ENCODE data around the gene EML6. TPM values are rescaled to one million over a fixed set of nuclear protein-coding genes. Genes with fewer than 3 reads are reported as not detected.

The EML6 gene
- total RNA-seq, 1 donor from 2014 or later: 2.4 TPM

DNA sequence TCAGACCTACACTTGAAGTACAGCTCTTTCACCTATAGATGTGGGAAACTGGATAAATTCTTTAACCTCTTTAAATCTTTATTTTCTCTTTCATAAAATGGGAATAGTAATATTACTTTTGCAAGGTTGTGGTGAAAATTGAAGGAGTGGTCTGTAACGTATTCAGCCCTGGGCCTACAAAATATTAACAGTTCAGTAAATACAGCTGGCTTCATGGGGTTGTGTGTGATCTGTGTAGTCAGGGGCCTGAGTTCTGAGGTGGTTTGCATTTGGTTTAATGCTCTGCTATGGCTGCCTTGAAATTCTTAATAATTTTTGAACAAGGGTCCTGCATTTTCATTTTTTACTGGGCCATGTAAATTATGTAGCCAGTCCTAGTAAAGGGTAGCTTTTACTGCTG lies 16.8 kb upstream of the EML6 start:
- no peak for DNase-seq (ENCODE audit: low spot score)

DNA sequence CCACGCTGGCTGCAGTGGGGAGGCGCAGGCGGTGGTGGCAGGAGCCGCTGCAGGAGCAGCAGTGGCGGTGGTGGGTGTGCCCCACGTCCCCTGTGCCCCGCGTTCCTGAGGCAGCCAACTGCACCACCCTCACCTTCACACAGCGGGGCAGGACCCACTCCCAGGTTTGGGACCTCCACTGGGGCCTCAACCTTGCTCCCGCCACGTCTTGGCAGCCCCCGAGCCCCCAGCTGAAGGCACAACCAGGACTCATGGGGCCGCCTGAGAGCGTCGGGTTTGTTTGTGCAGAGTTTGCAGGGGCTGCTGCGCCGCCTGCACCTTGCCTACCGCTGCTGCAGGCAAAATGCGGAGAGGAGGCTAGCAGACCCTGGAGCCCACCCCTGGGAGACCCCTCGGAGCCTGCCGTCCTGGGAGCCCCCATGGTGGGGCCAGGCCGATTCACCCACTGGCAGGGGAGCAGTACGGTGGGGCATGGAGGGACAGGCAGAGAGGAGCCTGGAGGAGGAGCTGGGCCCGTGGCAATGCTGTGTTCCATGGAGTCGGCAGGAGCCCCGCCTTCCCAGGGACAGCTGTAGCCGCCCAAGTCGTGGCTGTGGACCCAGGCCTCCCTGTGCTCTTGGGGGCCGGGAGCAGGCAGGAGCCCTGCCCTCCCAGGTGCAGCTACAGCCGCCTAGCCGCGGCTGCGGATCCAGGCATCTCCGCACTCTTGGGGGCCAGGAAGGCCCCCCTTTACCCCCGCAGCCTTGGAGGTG lies 14.7 kb upstream of the EML6 start:
- no peak for DNase-seq (ENCODE audit: low spot score)

DNA sequence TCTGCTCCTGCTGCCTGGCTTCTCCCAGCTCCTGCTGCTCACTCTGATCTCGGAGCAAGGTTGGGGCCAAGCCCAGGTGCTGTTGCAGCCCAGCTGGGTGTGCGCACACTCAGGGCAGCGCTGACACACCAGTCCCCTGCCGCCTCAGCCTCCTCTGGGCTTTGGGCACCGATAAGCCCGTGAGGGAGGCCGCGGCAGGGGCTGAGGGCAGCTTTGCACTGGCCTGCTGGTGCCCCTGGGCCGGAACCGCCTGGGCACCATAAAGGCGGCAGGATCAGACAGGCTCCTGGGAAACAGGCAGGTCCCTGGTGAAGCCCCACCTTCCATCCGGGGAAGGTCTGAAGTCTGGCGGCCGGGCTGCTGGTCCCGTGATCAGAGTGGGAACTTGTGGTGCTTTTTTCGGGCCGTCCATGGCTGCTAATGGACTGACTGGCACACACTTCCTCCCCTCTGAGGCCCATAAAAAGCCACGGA lies 14.1 kb upstream of the EML6 start:
- no peak for DNase-seq (ENCODE audit: low spot score)

DNA sequence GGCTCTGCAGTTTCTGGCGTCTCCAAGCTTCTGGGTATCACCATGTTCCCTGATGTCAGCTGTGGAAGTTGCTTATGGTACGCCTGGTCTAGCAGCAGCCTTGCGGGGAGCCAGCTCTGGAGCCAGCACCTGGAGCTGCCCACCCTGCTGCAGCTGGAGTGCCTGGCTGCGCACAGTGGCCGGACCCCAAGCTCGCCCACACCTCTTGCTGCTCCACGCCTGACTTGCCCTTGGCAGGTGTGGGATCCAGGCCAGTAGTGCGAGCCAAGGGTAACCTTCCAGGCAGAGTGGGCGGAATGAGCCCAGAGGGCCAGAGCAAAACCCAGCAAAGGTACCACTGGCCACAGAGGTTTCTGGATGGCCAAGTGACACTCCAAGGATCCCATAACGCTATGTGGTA lies 13.2 kb upstream of the EML6 start:
- DNase-seq (ENCODE audit: low spot score): no peak

DNA sequence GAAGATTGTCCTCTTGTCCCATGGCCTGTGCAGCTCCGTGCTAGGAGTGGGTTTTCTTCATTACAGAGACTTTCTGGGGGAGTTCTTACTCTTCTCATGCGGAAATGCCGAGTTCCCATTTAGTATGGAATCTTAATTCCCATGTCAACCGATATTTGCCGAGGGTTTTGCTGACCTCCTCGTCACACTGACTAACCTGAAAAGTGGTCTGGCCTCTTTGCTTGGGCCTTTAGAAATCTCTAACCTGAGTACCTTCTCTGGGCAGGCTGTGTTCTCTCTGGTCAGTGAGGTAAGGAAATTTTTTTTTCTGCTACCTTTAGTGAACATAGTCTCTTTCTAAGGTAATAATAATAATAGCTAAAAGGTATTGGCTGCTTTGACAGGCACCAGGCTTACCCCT lies 10.9 kb upstream of the EML6 start:
- no peak for DNase-seq (ENCODE audit: low spot score)

DNA sequence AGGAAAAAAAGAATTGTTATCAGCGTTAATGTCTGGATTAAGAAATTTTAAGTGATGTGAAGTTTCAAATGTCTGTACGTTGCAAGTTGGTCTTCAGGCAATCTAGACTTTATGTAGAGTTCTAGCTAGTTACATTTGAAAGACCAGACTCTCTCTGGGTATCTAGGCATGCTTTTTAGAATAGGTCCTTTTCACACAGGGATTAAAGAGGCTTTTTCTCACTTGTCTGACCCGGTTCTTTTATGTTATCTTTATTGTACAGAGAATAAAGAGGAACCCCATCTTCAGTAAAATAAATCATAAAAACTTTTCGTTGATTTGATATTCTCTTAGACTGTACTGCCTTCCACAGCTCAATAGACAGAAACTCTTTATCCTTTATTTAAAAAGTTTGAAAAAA lies 8.5 kb upstream of the EML6 start:
- DNase-seq (ENCODE audit: low spot score): no peak

DNA sequence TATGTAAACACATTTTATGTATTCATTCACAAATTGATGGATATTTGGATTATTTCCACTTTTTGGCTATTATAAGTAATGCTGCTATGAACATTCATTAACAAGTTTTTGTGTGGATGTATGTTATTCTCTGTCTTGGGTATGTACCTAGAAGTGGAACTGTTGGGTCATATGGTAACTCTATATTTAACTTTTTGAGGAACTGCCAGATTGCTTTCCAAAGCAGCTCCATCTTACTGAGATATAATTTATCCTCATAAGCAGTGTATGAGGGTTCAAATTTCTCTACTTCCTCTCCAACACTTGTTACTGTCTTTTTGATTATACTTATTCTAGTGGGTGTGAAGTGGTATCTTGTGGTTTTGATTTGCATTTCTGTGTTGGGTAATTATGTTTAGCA lies 7.1 kb upstream of the EML6 start:
- DNase-seq (ENCODE audit: low spot score): no peak

DNA sequence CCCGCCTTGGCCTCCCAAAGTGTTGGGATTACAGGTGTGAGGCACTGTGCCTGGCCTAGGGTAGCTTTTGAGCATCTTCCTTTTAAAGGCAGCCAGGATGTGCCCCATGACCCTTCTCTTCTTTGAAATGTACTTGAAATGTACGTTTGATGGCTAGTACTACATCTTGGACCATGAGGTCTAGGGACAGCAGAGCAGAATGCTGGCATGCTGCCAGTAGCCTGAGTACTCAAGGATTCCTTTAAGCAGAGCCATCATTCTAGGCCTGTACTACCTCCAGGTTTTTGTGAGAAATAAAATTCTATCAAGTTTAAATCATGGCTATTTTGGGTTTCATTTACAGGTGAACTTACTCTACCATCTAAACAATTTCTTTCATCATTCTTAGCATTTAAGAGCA lies 2.9 kb upstream of the EML6 start:
- no peak for DNase-seq (ENCODE audit: low spot score)

DNA sequence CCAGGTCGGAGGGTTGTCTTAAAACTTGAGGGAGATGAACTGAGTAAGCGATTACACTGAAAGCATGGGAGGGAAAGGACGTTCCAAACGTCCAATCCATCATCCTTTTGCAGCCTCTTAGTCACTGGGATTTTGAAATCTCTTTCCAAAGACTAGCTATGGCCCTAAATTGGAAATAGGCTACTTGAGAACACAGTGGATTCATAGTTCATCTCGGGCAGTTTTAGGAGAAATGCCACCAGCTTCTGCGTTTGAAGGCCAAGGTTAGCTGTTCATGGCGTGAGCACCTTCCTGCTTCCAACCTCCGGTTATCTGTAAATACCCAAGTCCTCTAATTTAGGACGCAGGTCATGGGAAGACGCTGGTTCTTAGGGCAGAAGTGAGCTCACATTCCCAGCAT lies 821 bp upstream of the EML6 start:
- no peak for DNase-seq (ENCODE audit: low spot score)

DNA sequence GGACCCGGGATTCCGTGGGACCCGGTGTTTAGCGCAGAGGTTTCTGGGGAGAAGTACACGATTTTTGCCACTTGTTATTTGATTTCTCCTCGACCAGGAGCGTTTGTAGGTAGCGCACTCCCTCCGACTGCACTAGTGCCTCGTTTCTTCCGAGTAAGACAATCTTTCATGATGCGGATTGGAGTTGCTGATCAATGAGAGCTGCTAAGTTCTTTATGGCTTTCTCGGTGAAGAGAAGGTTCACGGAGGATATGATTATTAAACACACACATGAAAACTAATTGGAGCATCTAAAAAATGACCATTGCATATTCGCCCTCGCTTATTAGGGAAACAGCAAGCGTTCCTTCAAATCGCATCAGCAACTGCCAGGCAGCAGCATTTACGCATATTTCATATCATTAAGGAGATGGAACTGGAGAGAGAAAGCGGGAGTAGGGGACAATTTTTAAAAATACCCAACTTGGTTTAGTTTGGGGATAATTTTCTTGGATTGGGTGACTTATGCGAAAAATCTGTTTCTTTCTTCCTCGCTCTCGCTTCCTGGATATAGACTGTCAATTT lies 616 bp downstream of the EML6 start:
- DNase-seq (ENCODE audit: low spot score): no peak

DNA sequence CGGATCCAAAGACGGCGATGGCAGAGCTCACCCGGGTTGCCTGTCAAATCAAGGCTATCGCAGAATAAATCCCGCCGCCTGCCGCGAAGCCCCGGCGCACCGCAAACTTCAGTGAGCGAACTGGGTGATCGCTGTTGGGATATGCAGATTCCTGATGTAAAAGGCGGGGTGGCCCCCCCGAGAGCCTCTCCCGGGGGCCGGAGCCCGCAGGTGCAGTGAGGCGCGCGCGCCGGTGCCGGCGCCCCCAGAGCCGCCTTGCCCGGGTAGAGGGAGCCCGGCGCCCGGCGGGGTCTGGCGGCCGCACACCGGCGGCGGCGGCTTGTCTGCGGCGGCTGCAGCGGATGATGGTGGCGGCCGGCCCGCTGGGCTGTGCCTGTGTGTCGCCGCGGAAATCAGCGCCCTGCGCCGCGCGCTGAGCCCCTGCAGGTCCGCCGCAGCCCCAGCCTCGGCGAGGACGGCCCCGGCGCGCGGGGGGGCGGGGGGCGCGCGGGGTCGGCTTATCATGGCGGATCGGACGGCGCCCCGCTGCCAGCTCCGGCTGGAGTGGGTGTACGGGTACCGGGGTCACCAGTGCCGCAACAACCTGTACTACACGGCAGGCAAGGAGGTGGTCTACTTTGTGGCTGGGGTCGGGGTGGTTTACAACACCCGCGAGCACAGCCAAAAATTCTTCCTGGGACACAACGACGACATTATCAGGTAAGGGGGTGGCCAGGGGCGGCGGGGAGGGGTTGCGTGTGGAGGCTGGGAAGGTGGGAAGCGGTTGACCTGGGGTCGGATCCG lies 1.3 kb downstream of the EML6 start:
- DNase-seq (ENCODE audit: low spot score): no peak

DNA sequence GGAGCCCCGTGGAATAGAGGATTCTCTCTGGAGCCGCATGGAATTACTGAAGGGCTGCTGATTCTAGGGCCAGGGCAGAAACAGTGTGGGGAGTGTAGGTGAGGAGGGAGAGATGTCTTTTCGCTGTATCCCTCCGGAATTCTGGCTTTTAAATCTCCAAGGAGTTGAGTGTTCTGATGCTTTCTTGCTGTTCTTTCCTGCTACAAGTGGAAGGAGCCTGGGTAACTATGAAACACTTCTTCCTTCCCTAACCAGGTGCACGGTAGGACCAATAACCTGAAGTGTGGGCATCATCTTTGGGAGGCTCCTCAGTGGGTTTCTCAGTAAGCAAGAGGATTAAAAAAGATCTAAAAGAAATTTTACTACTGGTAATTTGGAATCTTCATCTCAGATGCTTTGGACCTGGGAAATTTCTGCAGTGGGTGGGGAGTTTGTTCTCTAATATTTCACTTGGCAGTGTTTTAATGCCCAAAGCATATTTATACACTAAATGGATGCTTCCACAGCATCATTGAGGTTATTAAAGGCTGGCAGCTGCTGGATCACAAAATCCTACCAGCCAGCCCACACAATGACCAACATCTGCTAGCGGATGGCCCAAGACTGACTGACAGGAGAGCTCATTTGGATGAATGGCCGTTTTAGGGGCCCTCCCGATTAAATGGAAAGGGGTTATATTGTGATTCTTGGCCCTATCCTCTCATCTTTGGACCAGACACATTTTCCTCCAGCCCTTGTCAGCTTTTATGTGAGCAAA lies 2.1 kb downstream of the EML6 start:
- DNase-seq (ENCODE audit: low spot score): no peak

DNA sequence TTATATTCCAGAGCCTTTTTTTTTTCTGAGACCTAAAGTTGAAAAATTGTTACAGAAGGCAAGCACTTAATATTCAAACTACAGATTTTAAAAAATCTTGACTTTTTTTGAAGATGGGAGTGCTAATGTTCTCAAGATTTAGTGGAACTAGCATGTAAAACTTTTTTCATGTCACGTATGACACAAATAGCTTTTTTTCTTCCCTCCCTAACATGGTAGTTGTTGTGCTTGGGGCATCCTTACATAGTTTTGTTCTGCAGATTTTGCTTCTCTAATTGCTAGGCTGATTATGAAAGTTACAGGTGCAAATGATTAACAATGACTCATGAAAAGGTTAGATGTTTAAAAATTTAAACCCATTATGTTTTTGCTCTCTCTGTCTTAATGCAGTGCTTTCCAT lies 3.0 kb downstream of the EML6 start:
- DNase-seq (ENCODE audit: low spot score): no peak

DNA sequence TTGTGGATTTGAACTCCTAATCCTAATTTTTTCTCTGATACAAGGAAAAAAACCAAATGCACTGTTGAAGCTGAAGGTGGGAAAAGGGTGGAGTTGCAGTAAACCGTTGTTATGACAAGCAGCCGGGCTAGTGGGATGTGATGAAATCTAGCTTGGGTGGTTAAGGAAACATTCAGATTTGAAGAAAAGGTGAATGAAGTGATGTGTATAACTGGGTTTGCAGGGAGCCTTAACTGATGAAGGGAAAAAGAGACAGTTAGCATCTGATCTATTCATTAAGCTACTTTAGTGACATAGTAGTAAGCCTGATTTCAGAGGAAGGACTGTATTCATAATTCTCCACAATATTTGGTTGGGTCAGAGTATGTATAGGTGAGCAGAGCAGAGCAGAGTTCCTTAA lies 3.5 kb downstream of the EML6 start:
- DNase-seq (ENCODE audit: low spot score): no peak

DNA sequence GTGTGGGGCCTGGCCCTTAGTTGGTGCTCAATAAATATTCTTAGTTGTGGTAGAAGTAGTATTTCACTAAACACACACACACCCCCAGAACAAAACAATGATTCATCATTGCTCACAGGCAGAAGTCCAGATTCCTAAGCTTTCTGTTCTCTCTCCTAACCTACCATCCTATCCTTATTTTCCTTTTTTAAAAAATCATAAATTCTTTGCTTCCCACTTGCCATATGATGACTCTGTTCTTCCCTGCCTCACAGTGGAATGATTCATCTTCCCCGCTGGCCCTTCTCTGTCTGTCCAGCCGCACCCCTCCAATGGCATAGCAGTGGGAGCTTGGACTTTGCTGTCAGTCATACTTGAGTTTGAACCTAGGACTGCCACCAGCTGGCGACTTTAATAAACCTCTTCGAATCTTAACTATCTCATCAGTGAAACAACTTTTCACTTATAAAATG lies 5.2 kb downstream of the EML6 start:
- no peak for DNase-seq (ENCODE audit: low spot score)

DNA sequence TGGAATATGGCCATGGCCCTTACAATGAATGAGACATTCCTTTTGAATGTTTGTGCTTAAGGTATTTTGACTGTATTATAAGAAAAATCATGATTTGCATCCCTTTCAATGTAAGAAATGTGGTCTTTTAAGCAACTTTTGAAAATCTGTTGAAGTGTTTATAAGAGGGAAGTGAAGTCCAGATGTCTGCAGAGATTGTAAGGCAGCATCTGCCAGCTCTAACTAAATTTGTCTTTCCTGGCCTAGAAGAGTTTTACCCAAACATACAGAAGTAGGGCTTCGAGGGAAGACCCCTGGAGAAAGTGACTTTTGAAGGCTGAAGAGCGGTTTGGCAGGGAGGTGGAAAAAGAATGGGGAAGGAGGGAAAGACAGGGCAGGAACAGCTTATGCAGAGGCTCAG lies 12.2 kb downstream of the EML6 start:
- DNase-seq (ENCODE audit: low spot score): no peak

DNA sequence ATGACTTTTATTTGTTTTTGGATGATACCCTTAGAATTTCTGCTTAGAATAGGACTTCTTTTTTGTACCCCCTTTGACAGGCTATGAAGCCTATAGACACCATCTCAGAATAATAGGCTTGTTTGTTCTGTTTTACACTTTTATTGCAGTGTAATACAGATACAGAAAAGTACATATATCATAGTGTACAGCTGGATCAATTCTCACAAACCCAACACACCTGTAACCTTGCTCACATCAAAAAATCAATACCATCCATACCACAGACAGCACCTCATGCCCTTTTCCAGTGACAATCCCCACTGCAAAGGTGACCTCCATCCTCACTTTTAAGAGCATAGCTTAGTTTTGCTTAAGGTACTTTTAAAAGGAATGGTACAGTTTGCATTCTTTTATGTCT lies 14.8 kb downstream of the EML6 start:
- no peak for DNase-seq (ENCODE audit: low spot score)

DNA sequence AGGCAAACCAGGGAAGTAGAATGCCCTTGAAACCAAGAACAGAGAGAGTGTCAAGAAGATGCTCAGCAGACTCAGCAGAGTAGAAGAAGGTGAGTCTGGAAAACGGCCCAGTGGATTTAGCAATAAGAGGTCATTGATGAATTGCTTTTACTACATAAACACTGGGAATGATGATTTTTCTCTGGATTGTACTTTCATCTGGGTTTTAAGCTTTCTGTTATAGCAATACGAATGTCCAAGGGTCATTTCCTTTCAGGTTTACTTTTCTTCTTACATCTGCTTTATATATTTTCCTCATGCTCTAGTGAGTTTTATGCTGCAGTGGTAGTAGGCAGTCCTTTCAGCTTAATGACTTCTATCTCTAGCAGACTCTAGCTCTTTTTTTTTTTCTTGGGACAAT lies 16.9 kb downstream of the EML6 start:
- no peak for DNase-seq (ENCODE audit: low spot score)

DNA sequence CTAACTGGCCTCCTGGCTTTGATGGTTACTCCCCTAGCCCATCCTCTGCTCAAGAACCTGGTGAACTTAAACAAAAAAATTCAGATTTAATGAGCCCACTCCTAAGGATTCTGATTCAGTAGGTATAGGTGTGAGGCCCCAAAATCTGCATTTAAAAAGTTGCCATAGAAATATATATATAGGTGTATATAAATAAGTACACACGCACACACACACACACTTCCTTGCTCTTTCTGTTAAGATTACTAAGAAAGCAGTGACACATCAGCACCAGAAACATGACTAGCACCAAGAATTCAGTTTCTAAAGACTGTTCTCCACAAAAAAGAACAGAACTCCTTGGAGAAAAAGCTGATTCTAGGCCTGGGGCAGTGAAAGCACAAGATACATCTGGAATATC lies 17.8 kb downstream of the EML6 start:
- DNase-seq (ENCODE audit: low spot score): no peak

DNA sequence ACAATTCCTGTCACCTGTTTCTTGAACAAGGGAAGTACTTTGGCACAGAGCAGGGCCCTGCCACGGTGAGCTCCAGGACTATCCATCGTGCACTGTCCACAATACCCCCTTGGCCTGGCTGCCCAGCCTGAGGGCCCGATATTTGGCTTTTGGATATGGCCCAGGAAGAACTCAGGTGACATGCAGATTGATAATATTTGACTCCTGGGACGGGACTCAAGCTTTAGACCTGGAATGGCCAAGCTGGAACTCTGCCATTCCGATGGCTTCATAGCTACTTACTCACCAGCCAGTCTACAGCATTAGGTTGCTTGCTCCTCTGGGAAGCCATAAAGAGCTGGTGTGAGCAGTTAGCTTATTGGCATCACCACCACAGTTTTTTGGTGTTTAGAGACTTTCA lies 26.6 kb downstream of the EML6 start:
- no peak for DNase-seq (ENCODE audit: low spot score)

DNA sequence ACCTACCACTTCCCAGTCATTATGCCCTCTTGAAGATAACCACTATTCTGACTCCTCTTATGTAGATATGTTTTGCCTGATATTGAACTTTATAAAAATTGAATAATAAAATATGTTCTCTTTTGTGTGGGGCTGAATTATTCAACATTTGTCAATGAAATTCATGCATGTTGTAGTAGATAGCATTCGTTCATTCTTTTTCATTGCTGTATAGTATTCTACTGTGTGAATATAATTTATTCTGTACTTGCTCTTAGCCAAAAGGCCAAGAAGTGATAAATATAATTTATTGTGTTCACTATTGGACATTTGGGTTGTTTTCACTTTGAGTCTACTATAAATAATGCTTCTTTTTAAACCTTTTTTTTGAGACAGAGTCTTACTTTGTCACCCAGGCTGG lies 29.0 kb downstream of the EML6 start:
- no peak for DNase-seq (ENCODE audit: low spot score)

Measured in mesenteric fat pad (tissue), 1 donor.